Activated naive CD4-positive, alpha-beta T cell treated with anti-CD3 and anti-CD28 coated beads, Interleukin-2, amount 50 U/mL, for 16 hours (primary cell): ENCODE measurements around the gene SMIM32.

Source experiments
- DNase-seq: peaks from one replicate; pipeline ENCODE4 v3.0.0-alpha.2; 2020

Gene SMIM32

GRCh38 chr5:136192526-136193321, at the start of gene SMIM32:
SMIM32 (minus strand) TSS chr5:136193162; CDS start chr5:136192524, 638 bp downstream.
- DNase-seq = no peak

DNA sequence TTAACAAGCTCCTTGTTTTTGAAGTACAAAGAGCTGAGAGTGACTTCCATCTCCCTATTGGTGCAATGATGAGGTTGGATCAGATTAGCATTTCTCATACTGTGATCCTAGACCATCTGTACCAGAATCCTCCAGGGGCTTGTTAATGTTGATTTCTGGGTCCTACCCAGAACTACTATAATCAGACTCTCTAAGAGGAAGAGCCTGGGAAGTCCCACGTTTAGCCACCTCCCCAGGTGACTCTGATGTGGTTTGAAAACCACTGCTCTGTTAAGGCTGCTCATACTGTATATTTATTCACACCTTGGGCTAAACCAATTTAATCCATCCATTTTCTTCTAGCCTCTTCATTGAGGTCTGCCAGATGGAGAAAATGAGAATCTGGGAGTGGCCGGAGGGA, 49.6 kb upstream of the SMIM32 start:
- no peak for DNase-seq

- no peak for DNase-seq
Observed at GRCh38 chr5:136242136-136242535, 49.2 kb upstream of the SMIM32 start.

DNA sequence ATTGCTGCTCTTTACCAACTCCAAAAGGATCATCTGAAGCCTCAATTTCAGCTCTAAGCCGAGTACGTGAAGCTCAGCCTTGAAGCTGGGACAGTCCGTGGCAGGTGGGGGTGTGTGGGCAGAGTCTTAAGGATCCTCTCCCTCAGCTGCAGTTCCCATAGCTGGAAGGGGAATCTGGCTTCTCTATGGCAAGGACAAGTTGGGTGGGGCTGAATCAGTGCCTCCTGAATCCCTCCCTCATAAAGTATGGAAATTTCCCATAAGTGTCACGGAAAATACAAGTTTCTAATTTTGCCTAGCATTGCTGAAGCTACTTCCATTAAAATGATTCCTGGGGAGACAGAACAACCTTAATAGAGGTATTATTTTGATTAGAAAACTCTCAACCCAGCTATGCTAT, 47.9 kb upstream of the SMIM32 start:
- no peak for DNase-seq

- DNase-seq = no peak
Observed at GRCh38 chr5:136236479-136237083, 43.6 kb upstream of the SMIM32 start.

DNA sequence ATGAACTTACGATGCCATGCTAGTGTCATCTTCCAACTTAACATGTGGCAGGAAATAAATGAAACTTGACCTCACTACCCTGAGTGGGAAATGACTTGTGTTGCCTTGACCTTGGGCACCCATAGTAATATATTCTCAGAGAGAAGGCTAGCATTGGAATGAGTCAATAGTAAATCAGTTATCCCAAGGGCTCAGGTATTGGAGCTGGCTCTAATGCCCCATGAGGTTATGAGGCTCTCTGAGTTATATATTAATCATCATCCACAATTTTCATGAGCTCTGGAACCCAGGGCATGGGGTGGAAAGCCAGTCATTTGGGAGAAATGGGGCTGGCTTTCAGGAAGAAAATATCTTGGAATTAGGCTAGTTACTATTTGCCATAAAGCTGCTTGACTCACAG, 42.4 kb upstream of the SMIM32 start:
- DNase-seq = no peak

- no peak for DNase-seq
Observed at GRCh38 chr5:136232316-136232715, 39.4 kb upstream of the SMIM32 start.

DNA sequence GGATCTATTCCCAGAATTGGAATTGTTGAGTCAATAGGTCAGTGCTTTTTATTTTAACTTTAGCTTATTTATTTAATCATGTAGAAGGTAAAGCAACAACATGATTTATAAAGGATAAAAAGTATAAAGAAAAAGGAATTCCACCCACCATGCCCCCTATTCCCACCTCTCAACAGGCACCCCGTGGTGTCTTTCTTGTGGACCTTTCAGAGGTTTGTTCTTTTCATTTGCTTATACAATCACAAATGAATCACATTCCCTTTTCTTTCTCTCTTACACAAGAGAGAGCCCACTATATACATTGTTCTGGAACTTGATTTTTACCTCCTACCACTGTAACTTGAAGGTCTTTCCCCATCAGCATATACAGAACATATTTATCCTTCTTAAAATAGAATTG, 37.2 kb upstream of the SMIM32 start:
- no peak for DNase-seq

- no peak for DNase-seq
Observed at GRCh38 chr5:136228136-136228757, 35.3 kb upstream of the SMIM32 start.

DNA sequence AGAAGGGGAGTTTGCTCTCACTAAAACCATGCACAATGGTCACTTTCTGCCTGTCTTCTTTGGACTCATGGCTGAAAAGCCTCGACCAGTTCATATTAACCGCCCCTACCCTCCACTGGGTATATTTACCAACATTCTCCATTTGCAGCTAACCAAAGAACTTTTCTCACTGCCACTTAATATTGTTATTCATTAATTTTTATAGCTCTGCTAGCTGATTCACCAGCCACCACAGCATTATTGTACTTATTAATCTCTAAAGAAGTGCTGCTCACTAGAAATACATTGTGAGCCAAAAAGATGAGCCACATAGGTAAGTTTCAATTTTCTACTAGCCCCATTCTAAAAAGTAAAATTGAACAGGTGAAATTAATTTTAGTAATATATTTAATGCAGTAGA, 33.4 kb upstream of the SMIM32 start:
- no peak for DNase-seq

- DNase-seq = no peak
Observed at GRCh38 chr5:136225796-136226195, 32.8 kb upstream of the SMIM32 start.

DNA sequence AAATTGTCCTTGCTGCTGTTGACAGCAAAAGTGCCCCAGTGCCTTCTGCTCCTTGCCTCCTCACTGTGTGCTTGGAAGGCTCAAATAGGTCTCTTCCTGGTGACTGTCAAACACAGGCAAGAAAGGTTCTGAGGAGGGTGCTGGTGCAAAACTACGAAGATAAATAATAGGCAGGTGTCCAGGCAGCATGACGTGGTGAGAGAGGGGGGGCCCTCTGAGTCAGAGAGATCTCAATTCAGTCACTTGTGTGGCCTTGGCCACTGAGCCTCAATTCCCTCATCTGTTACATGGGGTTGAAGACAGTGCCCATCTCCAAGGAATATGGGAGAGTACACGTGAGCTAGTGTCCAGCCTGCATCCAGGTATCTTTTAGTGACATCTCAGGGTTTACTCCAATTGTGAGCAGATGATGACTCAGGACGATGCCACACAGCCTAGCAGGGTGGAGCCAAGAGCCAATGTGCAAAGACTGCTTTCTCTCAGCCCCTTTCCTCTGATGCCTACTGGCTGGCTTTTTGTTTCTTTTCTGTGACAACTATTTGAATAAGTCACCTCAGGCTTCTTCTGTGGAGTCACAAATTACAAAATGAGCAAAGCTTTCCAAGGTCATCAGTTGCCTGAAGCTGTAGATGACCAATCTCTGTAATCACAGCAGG, 29.7 kb upstream of the SMIM32 start:
- DNase-seq = no peak

DNA sequence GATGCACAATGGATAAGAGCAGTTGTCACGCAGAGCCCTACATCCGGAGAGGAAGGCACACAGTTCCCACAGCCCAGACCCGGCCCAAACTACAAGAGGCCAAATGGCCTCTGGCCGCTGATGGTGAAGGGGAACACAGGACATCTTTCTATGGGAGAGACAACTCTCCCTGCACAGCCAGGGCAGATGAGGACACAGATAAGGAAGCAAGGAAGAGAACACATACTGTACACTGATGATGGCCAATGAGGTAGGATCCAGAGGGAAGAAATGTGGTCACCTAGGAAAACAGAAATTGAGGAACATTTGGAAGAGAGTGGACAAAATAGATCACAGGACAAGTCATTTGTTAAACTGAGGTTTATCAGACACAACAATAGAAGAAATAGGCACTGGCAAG, 28.4 kb upstream of the SMIM32 start:
- DNase-seq = no peak

DNA sequence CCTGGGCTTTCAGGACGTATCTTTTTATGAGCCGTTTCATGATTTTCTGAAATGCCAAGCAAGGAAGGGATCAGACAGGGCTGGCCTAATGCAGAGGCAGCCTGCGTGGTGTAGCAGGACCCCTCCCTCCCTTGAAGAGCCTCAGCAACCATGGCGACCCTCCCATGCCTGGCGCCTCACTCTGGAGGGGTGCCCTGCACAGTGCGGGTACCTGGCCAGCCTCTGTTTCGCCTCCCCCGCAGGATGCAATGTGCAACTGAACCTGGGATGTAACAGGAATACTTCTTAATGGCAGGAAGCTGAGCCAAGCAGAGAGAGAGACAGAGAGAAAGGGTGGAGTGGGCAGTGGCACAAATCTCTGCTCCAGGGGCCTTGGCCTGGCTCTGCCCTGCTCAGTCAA, 23.3 kb upstream of the SMIM32 start:
- DNase-seq = no peak

DNA sequence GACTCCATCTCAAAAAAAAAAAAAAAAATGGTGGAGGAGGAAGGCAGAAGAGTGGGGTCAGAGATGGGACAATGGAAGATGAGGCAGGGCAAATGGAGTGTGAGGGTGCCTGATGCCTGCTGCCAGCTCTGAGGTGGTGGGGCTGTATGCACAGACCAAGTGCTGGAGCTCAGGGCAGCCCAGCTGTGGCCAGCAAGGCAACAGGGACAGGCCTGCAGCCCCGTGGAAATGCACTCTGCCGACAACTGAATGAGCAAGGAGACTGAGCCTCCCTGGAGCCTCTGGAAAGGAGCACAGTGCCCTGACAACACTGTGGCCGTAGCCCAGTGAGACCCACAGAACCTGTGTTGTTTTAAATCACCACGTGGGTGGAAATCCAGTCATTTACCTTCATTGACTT, 22.9 kb upstream of the SMIM32 start:
- no peak for DNase-seq

DNA sequence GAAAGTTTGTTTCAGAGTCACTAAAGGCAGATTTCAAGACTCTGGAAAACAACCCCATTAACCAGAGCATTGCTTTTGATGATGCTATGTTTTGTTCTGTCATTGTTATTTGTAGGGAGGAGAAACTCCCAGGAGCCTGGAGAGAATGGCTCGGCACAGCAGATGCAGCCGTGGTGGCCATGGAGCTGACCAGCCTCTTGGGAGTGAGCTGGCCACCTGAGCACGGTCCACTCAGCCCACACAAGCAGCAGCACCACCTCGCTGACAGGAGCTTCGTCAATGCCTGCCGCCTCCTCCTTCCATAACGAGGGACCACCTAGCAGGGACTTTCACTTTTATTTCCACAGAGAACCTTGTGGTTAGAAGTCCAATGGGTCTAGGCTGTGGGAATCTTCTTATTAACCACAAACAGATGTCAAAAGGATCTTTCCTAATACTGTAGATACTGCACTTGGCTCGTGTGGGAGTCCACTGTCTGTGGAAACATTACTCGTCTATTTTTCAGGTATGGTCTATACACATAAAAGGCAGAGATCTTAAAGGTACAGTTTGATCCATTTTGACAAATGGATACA, 21.0 kb upstream of the SMIM32 start:
- no peak for DNase-seq

DNA sequence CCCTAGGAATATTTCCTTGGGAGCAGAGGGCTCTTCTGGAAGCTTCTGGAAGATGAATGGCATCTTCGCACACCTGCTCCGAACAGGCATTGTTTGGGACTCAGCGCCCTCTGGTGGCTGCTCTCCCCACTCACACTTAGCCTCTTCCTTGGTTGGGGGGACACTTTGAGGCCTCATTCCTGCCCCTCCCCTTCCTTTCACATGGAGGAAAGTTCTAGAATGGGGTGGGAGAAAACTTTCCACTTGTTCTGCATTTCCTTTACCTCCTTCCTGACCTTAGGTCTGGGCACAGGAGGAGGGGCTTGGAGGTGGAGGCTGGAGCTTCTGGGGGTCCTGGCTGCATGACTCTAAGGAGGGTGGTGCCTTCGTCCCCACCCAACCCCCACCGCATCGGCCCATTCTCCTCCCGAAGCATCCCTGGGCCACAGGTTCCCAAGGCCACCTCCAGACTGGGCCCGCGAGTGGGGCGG, 19.3 kb upstream of the SMIM32 start:
- no peak for DNase-seq

DNA sequence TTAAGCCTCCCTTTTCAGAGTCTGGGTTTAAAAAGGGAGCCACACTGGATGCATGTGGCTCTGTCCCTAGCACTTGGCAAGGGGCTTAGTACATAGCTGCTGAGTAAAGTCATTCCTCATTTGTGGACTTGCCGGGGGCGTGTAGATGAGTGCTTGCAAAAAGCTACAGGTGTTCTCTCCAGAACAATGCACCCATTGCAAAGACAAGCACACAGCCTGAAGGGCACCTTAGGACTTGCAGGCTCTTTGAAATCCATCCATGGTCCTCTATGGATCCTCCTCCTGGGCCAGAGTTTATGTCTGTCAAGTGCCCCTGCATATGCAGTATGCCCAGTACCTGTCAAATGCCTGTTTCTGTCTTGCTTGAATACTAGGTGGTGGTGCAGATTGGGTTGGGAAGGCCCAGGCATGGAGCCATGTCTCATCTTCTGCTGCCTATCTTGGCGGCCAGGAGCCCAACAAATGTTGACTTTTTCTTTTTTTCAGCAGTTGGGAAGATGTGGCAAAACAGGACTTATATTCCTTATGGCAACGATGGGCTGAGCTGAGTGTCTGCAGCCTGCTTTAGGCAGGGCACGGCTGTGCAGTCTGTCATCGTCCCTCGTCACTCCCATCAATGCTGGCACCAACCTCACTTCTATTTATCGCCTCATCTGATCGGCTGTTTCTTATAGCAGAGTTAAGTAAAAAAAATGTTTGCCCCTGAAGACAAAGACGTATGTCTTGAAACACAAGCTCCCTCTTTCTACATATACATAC, 18.5 kb upstream of the SMIM32 start:
- no peak for DNase-seq

DNA sequence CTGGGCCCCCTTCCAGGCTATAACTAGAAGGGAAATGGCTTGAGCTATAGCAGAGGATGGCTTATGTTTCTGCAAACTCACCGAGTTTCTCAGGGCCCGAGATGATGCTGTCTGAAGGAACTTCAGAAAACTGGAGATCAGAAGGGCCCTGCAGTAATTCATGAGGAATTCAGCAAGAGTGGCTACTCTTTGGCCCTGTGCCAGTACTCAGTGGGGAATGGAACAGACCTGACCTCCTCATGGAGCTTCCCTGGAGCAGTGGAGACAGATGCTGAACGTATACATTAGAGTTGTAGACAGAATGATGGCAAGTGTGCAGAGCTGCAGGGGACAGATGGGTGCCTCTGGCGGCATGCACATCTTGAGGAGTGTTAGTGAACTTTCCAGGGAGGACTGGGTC, 17.3 kb upstream of the SMIM32 start:
- no peak for DNase-seq

- DNase-seq = no peak
Observed at GRCh38 chr5:136209346-136209910, 16.5 kb upstream of the SMIM32 start.

DNA sequence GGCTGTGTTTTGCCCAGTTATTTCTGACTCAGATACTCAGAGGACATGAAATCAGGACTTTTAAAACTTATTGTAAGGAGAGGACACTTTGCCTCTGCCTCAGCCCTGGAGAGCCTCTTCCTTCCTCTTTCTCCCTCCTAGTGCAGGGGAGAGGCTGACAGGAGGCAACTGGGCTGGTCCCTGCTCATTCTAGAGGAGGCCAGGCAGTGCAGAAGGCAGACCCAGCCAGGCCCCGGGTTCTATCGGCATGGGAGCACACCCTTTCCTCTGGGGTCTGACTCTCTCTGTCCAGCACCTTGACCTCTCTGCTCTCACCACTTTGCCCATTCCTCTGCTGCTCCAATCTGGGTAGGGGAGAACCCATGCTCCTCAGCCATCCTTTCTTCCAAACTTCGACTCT, 16.0 kb upstream of the SMIM32 start:
- DNase-seq = no peak

- DNase-seq = no peak
Observed at GRCh38 chr5:136207631-136208030, 14.7 kb upstream of the SMIM32 start.
